Measurements from ENCODE around the gene STIL. TPM values are rescaled to one million over a fixed set of nuclear protein-coding genes. Genes with fewer than 3 reads are reported as not detected.
A peak's percentile ranks its signal among the peaks of the same experiment; 100 is the strongest.
"Not testable (repeated sequence)": the region's sequence is repeated elsewhere in the genome, so short reads cannot be mapped to it uniquely, and the experiment has no call there.

STIL gene
- total RNA-seq, 1 donor from 2014 or later: 1.7 TPM

DNA sequence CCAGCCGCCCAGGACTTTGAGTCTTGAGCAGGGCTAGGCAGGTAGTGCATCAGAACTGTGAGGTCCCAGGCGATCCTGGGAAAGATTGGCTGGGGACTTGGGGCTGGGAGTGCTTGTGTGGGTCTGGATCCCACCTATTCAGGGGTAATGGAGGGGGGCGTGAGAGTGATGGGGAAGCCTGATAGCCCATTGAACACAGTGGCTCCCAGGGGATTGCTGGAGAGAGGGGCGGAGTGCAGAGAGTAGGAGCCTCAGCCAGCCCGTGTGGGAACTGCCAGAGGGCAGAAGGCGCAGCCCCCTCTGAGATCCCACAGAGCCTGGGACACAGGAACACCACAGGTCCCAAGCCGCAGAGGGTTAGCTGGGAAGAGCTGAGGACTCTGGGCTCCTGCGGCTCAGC lies 104.9 kb downstream of the STIL start:
- intact Hi-C loops (cut with DNase I): no loop called here
- DNase-seq (ENCODE audit: low spot score): peak; percentile 49
- no peak for ATAC-seq

DNA sequence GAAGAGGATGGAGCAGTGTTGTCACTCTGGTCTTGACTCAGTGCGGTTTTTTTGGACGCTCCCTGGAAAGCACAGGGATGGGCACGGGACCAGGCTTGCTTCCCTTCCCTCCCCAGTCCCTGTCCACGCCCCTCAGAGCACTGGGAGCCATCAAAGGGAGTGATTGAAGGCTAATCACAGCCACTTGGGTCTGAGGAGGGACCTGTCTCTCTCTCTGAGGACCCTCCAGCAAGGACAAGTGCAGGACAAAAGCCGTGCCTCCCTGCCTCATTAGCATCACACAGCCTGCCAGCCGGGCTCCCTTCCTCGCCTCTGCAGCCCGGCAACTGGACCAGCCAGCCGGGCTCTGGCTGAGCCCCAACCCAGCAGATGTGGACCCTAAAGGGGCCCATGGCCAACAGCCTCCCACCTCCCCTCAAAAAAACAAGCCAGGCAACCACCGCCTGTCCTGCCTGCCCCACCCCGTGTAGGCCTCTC lies 105.5 kb downstream of the STIL start:
- DNase-seq (ENCODE audit: low spot score): peak; percentile 41
- intact Hi-C loops (cut with DNase I): no loop called here
- no peak for ATAC-seq

DNA sequence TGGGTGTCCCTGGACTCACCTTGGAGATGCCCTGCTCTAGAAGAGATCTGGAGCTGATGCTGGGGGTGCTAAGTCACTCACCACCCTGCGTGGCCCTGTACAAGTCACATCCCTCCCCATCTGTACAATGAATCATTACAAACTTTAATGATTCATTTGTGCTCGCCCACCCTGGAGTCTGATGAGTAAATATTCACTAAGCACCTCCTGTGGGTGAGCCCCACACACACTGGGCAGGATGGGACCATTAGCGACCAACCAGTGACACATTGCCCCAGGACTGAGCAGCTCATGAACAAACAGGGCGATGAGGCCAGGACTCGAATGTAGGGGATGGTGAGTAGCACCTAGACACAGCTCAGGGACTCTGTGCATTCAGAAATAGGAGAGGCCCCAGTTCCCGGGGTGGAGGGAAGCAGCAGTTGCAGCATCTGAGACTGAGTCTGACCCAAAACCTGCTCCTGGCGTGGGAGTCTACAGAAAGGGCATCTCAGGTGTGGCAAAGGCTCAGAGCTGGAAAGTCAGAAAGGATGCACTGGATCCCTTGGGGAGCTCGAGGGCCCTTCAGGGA lies 106.1 kb downstream of the STIL start:
- no peak for ATAC-seq
- intact Hi-C loops (cut with DNase I): no loop called here
- DNase-seq (ENCODE audit: low spot score): peak; percentile 42

DNA sequence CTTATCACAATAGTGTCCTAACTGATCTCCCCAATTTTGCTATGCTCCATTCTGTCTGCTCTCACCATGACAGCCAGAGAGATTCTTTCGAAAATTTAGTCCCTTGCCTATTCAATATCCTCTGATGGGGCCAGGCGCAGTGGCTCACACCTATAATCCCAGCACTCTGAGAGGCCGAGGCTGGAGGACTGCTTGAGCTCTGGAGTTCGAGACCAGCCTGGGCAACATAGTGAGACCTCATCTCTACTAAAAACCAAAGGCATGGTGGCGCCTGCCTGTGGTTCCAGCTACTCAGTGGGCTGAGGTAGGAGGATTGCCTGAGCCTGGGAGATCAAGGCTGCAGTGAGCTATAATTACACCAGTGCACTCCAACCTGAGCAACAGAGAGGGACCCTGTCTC lies 108.0 kb downstream of the STIL start:
- ATAC-seq (no peak), DNase-seq (ENCODE audit: low spot score) (peak; percentile 6)
- intact Hi-C loops (cut with DNase I): no loop called here

DNA sequence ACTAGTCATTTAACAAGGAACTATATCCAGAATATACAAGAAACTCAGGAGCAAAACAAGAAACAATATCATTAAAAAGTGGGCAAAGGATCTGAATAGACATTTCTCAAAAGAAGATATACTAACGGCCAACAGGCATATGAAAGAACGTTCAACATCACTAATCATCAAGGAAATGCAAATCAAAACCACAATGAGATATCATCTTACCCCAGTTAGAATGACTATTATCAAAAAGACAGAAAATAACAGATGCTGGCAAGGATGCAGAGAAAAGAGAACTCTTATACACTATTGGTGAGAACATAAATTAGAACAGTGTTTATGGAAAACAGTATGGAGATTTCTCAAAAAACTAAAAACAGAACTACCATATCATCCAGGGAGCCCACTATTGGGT lies 110.4 kb downstream of the STIL start:
- ATAC-seq: not testable (repeated sequence)

DNA sequence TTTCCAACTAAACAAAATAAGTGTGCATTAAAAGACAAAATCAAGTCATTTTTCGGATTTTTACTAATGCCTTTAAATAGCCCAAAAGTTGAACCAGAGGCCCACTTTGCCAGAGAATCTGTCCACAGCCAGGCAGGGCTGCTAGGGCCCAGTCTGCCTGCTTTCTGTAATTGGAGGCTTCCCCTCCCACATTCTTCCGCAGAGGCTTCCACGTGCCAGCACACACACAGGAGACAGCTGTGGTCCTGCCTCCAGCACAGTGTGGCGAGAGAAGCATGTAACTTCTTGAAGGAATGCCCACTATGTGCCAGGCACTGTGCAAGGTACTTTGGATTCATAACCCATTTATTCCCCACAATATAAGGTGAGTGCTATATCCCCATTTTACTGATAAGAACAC lies 112.8 kb downstream of the STIL start:
- DNase-seq (ENCODE audit: low spot score) (peak; percentile 44), ATAC-seq (no peak)
- intact Hi-C loops (cut with DNase I): no loop called here

More for the DNA sequence above, 110.4 kb downstream of the STIL start:
- intact Hi-C loops (cut with DNase I); DNase-seq (ENCODE audit: low spot score): not testable (repeated sequence)

Other genes starting within 250 kb of the STIL start
- gene CYP4Z1, start 246.9 kb downstream of the STIL start, total RNA-seq: 3.5 TPM
- 0.58 TPM for gene CYP4A22, start 176.7 kb downstream of the STIL start, total RNA-seq
- gene PDZK1IP1, start 124.1 kb downstream of the STIL start, total RNA-seq: 2.4 TPM
- gene TAL1, start 81.9 kb downstream of the STIL start, total RNA-seq: 13.6 TPM
- 111 TPM for gene CMPK1, start 19.6 kb upstream of the STIL start, total RNA-seq
- gene FOXE3, start 102.1 kb upstream of the STIL start, total RNA-seq: 0.27 TPM
- gene FOXD2, start 123.9 kb upstream of the STIL start, total RNA-seq: 12.3 TPM